ENCODE data around the gene KIF23.

Gene KIF23

GRCh38 chr15:69412274-69412673, 1.9 kb upstream of the KIF23 start:
- Mint-ChIP-seq H3K4me3 (no peak overlapping the region), H3K4me1 (peaks cover 14% of the 10 kb centered on the region), H3K9me3 (no peaks in the 10 kb centered on the region), H3K27ac (no peak overlapping the region), H3K27me3 (peaks cover 5% of the 10 kb centered on the region), H3K36me3 (no peaks in the 10 kb centered on the region)

DNA sequence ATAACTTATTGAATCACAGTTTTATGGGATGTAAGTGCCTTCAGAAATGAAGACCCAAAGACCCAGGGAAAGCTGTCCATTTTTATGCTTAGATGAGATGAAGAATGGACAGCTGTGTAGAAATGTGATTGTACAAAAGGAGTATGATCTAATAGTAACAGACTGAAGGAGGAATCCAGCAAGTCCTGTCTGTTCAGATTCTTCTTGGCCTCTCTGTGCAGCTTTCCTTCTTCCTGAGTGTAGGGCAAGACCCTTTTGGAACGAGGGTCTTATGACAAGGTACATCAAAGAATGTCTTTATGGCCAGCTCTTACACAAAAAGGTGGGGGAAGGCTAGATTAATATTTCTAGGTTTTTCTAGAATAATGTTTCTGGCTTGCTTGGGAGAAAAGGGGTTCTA, 1.4 kb upstream of the KIF23 start:
- Mint-ChIP-seq H3K36me3 (no peaks in the 10 kb centered on the region), H3K27ac (no peak overlapping the region), H3K27me3 (peaks cover 5% of the 10 kb centered on the region), H3K9me3 (no peaks in the 10 kb centered on the region), H3K4me1 (peaks cover 14% of the 10 kb centered on the region), H3K4me3 (no peak overlapping the region)

- Mint-ChIP-seq H3K4me1 (peaks cover 14% of the 10 kb centered on the region), H3K4me3 (peak overlapping the region; percentile 72), H3K27me3 (peaks cover 7% of the 10 kb centered on the region), H3K36me3 (no peaks in the 10 kb centered on the region), H3K27ac (no peak overlapping the region), H3K9me3 (no peaks in the 10 kb centered on the region)
Measured at GRCh38 chr15:69414701-69415167, 585 bp downstream of the KIF23 start.

DNA sequence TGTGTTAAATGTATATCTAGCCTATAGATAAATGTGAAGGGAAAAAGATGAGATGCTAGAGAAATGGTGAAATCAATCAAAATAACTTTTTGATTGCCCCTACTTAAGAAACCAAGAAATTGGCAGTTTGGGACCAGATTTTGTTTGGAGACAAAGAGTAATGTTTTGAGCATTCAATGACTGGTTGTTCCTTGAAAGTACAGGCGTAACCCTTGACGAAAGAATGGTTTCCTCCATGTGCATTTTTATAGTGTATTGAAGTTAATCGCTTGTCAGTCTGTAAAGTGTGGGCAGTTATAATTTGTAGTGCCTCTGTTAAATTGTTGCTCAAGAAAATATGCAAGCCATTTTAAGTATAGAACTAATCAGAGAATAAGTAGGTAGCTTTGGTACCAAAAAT, 1.2 kb downstream of the KIF23 start:
- H3K36me3 Mint-ChIP-seq: no peaks in the 10 kb centered on the region
- peaks cover 7% of the 10 kb centered on the region for H3K27me3 Mint-ChIP-seq
- peaks cover 14% of the 10 kb centered on the region for H3K4me1 Mint-ChIP-seq
- H3K27ac Mint-ChIP-seq: no peak overlapping the region
- H3K9me3 Mint-ChIP-seq: no peaks in the 10 kb centered on the region
- H3K4me3 Mint-ChIP-seq: peak overlapping the region; percentile 44

DNA sequence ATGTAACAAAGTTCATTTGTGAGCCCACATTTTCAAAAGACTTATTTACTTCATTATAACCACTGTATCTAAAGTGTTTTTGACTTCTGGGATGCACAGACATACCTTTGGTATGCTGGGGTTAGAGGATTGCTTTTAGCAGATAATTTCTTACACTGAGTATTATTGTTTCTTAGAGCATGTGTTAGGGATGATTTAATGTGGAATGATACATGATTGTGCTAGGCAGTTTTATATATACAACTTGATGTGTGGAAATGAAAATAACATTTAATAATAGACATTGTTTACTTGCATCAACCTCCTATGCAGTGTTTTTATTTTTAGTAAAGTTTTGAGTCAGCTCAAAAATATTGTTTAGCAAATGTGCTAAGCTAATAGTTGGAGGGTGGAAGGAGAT, 3.4 kb downstream of the KIF23 start:
- peaks cover 7% of the 10 kb centered on the region for H3K27me3 Mint-ChIP-seq
- no peak overlapping the region for H3K4me3 Mint-ChIP-seq
- no peaks in the 10 kb centered on the region for H3K9me3 Mint-ChIP-seq
- peaks cover 14% of the 10 kb centered on the region for H3K4me1 Mint-ChIP-seq
- no peaks in the 10 kb centered on the region for H3K36me3 Mint-ChIP-seq
- no peak overlapping the region for H3K27ac Mint-ChIP-seq

- Mint-ChIP-seq H3K9me3 (no peaks in the 10 kb centered on the region), H3K4me3 (no peak overlapping the region), H3K27ac (no peak overlapping the region), H3K4me1 (no peaks in the 10 kb centered on the region), H3K27me3 (peaks cover 2% of the 10 kb centered on the region), H3K36me3 (no peaks in the 10 kb centered on the region)
Measured at GRCh38 chr15:69421498-69421897, 7.3 kb downstream of the KIF23 start.

- no peaks in the 10 kb centered on the region for H3K9me3 Mint-ChIP-seq
- peaks cover 2% of the 10 kb centered on the region for H3K27me3 Mint-ChIP-seq
- H3K4me1 Mint-ChIP-seq: no peaks in the 10 kb centered on the region
- H3K4me3 Mint-ChIP-seq: no peak overlapping the region
- no peak overlapping the region for H3K27ac Mint-ChIP-seq
- H3K36me3 Mint-ChIP-seq: no peaks in the 10 kb centered on the region
Measured at GRCh38 chr15:69422336-69422895, 8.3 kb downstream of the KIF23 start.

DNA sequence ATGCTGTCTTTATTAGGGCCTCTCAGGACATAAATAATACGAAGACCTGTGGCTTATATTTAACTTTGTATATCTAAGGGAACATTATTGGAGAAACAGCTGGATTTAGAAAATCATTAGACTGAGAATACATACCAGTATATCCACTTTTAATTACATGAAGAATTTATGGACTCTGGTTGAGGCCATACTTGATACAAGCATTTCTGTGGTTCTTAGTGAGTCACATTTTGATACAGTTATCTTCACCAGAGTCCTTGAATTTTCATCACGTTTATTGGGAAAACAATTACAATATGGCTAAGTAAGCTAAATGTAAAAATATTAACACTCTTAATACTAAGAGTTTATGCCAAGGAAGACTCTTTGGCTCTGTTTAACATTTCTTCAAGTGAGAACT, 9.9 kb downstream of the KIF23 start:
- H3K36me3 Mint-ChIP-seq: no peaks in the 10 kb centered on the region
- H3K27me3 Mint-ChIP-seq: peaks cover 2% of the 10 kb centered on the region
- no peak overlapping the region for H3K27ac Mint-ChIP-seq
- H3K4me3 Mint-ChIP-seq: no peak overlapping the region
- no peaks in the 10 kb centered on the region for H3K4me1 Mint-ChIP-seq
- H3K9me3 Mint-ChIP-seq: no peaks in the 10 kb centered on the region

DNA sequence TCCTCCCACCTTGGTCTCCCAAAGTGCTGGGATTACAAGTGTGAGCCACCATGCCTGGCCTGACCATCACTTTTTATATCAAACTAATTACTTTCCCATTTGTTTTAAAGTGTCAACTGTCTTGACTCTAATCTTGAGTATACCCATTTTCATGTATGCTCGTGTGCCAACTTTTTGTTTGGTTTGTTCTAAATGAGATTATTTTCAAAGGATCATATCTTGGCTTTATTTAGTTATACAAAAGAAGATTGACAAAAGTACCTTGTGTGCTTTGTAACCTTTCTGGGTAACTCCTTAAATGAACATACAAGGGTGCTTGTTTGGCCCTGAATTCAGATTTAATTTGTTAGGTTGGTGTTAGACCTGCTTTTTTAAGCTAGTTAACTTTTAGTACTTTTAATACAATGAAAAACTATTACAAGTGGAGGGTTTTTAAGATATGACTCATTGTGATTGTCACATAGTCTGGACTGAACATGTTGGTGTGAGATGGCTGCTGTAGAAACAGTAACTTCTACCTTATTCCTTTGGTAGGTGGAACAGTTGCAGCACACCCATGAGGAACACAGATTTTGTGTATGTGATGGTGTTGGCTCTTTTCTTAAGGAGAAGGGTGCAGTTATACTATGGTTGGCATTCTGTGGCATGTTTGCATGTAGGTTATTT, 10.7 kb downstream of the KIF23 start:
- H3K4me3 Mint-ChIP-seq: no peak overlapping the region
- no peaks in the 10 kb centered on the region for H3K4me1 Mint-ChIP-seq
- H3K27me3 Mint-ChIP-seq: no peaks in the 10 kb centered on the region
- H3K9me3 Mint-ChIP-seq: no peaks in the 10 kb centered on the region
- H3K27ac Mint-ChIP-seq: no peak overlapping the region
- H3K36me3 Mint-ChIP-seq: no peaks in the 10 kb centered on the region

DNA sequence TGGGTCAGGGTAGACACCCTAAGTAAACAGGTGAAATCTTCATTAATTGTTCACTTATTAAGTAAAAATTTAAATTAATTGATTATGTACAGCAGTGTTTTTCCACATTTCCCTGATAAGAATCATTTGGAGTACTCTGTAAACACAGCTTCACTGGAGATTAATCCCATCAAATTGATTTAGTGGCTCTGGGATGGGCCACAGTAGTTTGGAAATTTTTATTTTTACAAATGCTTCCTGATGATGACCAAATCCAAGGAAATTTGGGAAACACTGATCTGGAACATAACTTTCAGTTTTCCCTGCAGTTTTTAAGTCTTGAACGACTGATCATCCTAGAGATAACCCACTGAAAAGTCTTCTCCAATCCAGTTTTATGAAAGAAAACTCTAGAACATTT, 19.7 kb downstream of the KIF23 start:
- no peak overlapping the region for H3K4me3 Mint-ChIP-seq
- no peaks in the 10 kb centered on the region for H3K36me3 Mint-ChIP-seq

GRCh38 chr15:69434238-69434637, 20.1 kb downstream of the KIF23 start:
- Mint-ChIP-seq H3K4me1 (no peaks in the 10 kb centered on the region), H3K9me3 (no peaks in the 10 kb centered on the region), H3K27ac (no peak overlapping the region), H3K27me3 (no peaks in the 10 kb centered on the region), H3K36me3 (no peaks in the 10 kb centered on the region), H3K4me3 (no peak overlapping the region)

More for the DNA sequence above, 19.7 kb downstream of the KIF23 start:
- Mint-ChIP-seq H3K27ac (no peak overlapping the region), H3K4me1 (no peaks in the 10 kb centered on the region), H3K27me3 (no peaks in the 10 kb centered on the region), H3K9me3 (no peaks in the 10 kb centered on the region)

GRCh38 chr15:69434679-69435078, 20.5 kb downstream of the KIF23 start:
- H3K27ac Mint-ChIP-seq: no peak overlapping the region
- H3K27me3 Mint-ChIP-seq: no peaks in the 10 kb centered on the region
- no peak overlapping the region for H3K4me3 Mint-ChIP-seq

GRCh38 chr15:69435985-69436384, 21.8 kb downstream of the KIF23 start:
- Mint-ChIP-seq H3K4me3 (no peak overlapping the region), H3K36me3 (no peaks in the 10 kb centered on the region), H3K27ac (no peak overlapping the region), H3K9me3 (no peaks in the 10 kb centered on the region), H3K4me1 (no peaks in the 10 kb centered on the region), H3K27me3 (no peaks in the 10 kb centered on the region)

More at GRCh38 chr15:69434679-69435078, 20.5 kb downstream of the KIF23 start:
- H3K9me3 Mint-ChIP-seq: no peaks in the 10 kb centered on the region
- H3K36me3 Mint-ChIP-seq: no peaks in the 10 kb centered on the region
- H3K4me1 Mint-ChIP-seq: no peaks in the 10 kb centered on the region

DNA sequence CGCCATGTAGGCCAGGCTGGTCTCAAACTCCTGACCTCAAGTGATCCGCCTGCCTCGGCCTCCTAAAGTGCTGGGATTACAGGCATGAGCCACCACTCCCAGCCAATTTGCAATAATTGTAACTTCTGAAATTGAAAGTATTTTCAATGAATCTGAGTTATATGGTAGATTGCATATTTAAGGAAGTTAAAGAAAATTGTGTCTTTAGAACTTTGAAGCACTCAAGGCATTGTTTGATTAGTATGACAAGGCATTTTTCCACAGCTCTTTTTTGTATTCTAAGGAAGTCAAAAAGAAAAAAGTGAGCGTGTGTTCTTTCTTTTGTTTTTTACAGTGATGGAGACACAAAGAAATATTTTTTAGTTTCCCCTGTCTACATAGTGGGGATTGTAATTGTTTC, 22.8 kb downstream of the KIF23 start:
- no peak overlapping the region for H3K4me3 Mint-ChIP-seq
- H3K4me1 Mint-ChIP-seq: no peaks in the 10 kb centered on the region
- H3K27ac Mint-ChIP-seq: no peak overlapping the region
- no peaks in the 10 kb centered on the region for H3K9me3 Mint-ChIP-seq
- no peaks in the 10 kb centered on the region for H3K27me3 Mint-ChIP-seq
- H3K36me3 Mint-ChIP-seq: no peaks in the 10 kb centered on the region

- Mint-ChIP-seq H3K9me3 (no peaks in the 10 kb centered on the region), H3K27me3 (no peaks in the 10 kb centered on the region), H3K27ac (no peak overlapping the region), H3K36me3 (no peaks in the 10 kb centered on the region), H3K4me1 (peaks cover 16% of the 10 kb centered on the region), H3K4me3 (no peak overlapping the region)
Measured at GRCh38 chr15:69439623-69440022, 25.5 kb downstream of the KIF23 start.

- Mint-ChIP-seq H3K27ac (peak overlapping the region; percentile 62), H3K4me1 (peaks cover 16% of the 10 kb centered on the region), H3K4me3 (peak overlapping the region; percentile 36), H3K9me3 (no peaks in the 10 kb centered on the region), H3K36me3 (no peaks in the 10 kb centered on the region), H3K27me3 (no peaks in the 10 kb centered on the region)
Measured at GRCh38 chr15:69443032-69443611, 29.0 kb downstream of the KIF23 start.

All from activated naive CD4-positive, alpha-beta T cell treated with anti-CD3 and anti-CD28 coated beads, Interleukin-2, amount 50 U/mL, for 24 hours (primary cell).